HG03045 (cell line): ENCODE measurements around the gene ZSWIM6.

Experiments
- ATAC-seq: cut with Tn5 transposase; IDR thresholded peaks from one replicate; pipeline ENCODE4 v1.9.1; 2021; ENCODE audit warnings: mild to moderate bottlenecking, moderate library complexity; ENCODE audit not compliant: unreplicated experiment

The ZSWIM6 gene

DNA sequence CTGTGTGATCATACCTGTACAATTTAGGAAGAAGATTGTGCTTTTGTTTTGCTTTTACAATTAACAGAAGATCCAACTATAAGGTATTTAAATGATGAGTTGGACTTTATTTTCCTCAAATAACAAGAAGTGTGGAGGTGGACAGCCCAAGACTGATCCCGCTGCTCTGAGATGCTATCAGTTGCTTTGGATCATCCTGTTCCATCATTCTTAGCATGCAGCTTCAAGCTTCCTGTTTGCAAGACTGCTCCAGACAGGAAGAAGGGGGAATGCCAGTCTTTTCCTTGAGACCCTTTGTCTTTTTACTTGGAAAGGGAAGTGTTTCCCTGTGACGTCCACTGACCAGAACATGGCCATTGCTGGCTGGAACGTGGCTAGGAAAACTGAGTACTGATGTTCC lies 250.8 kb downstream of the ZSWIM6 start:
- ATAC-seq, result no peak

DNA sequence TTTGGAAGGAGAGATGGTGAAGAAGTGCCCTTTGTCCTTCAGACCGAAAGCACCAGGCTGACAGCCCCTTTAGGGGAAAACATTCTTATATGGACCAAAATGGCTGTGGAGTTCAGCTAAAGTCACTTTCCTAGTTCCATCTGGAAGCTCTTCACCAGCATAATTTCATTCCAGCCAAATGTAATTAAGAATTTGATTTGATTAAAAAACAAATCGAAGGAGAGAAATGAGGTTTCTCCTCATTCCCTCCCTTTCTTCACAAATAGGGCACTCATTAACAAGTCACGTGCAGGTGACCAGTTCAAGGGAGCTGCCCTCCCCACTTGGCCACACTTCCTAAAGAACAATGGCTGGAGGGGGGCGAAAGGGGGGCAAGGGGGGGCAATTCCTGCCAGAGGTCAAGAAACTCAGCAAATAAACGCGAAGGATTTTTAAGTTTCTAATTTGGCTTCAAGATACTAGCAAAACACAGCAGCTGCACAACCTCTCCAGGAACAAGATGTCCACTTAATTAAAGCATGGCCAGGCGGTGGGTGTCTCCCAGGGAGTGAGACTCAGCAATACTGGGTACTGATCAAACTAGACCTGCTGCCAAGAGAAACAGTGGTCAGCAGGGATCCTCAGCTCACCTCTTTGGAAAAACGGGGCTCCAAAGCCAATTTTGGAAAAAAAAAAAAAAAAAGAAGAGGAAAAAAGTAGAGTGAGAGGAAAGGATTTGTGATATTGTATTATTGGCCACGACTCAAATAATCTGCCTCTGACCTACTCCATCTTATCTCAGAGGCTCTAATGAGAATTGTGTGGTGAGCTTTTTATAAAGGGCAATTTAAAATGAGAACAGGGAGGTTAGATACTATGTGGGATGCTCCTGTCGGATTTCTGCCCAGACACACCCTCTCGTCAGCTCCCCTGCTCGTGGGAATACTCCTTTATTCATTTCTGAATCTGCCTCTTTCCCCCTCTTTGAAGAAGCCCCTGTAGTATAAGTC lies 254.3 kb downstream of the ZSWIM6 start:
- ATAC-seq, result no peak

DNA sequence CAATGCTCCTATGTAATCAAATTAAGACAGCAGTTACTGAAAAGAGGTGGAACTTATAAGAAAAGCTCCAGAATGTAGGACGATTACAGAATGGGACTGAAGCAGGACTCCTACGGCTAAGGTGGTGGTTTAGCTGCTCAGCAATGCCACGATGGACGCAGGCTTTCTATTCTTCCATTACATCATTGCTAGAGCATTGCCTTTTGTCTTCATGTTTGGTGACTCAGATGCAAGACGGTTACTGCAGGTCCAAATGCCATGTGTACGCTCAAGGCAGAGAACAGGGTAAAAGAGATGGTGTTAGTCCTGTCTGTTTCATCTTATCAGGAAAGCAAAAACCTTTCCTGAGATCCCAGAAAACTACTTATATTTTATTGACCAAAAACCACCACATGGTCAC lies 255.1 kb downstream of the ZSWIM6 start:
- no peak for ATAC-seq

DNA sequence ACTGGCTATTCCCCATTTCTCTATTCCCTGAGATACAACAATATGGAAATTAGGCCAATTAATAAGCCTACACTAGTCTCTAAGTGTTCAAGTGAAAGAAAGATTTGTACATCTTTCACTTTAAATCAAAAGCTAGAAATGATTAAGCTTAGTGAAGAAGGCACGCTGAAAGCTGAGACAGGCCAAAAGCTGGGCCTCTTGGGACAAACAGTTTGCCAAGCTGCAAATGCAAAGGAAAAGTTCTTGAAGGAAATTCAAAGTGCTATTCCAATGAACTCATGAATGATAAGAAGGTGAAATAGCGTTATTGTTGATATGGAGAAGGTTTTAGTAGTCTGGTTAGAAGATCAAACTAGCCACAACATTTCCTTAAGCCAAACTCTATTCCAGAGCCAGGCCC lies 256.2 kb downstream of the ZSWIM6 start:
- ATAC-seq, result no peak

DNA sequence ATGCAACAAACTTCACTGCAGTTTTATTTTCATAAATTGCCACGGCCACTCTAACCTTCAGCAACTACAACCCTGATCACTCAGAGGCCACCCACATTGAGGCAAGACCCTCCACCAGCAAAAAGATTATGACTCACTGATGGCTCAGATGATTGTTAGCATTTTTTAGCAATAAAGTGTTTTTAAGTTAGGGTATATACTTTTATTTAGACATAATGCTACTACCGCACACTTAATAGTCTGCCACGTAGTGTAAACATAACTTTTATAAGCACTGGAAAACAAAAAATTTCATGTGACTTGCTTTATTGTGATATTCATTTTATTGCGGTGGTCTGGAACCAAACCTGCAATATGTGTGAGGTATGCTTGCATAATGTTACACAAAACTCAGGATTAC lies 257.9 kb downstream of the ZSWIM6 start:
- ATAC-seq, result no peak

DNA sequence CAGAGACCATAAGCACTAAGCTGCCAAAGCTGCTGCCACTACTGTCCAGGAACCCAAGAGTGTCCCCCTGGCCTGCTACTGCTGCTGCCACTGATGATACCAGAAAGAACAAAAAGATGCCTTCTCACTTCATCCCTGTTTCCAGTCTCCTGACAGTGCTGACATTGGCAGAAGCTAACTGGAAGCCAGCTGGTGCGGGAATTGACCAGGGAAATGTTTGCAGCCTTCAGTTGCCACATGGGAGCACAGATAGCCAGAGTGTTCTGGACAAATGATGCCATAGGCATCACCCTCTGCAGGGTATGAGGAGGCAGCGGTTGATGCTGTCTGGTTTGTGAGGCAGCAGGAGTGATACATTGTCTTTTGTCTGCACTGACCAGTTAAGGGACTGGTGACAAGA lies 258.4 kb downstream of the ZSWIM6 start:
- ATAC-seq, result no peak

DNA sequence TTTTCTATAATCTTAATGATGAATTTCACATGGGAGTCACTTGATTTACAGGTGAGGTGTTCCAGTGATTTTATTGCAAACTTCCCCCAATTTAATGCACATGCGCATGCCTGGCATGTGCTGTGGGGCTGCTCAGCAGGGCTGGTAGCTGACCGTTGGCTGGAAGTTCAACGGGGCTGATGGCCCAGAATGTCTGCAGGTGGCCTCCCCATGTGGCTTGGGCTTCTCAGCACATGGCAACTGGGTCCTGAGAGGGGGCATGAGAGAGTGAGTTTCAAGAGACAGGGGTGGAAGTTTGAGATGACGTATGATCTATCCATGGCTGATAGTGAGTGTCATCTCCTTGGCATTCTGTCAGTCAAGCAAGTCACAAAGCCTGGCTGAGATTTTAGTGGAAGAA lies 259.8 kb downstream of the ZSWIM6 start:
- no peak for ATAC-seq

DNA sequence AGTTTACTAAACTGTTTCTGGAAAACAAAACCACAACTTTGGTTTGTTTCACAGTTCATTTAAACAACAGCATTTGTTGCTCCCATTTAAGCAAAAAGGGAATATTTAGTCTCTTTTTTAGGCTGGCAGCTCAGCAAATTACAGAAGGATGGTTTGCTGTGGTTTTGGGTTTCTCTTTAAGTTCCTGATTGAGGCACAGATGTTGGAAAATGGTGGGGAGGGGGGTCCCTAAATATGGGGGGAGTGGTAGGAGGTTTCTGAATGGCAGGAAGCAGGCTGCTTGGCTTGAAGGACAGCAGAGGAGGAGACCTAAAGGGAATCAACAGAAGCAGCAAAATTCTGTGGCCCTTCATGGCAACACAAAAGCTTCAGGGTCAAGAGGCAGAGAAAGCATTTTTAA lies 263.4 kb downstream of the ZSWIM6 start:
- no peak for ATAC-seq
